ENCODE results near the gene STKLD1.

GRCh38 chr9:133386338-133386737 lies 10.2 kb downstream of the STKLD1 start:
- TF ChIP-seq CTCF (conservative IDR thresholded peaks at IDR 0.05; ENCODE audit: low read depth, low read length) (no peak), EZH2 (IDR thresholded peaks at IDR 0.05; ENCODE audit: low read length, unreplicated experiment) (no peak), EZH2phosphoT487 (IDR thresholded peaks at IDR 0.05; ENCODE audit: borderline replicate concordance, low read length) (no peak)
